Muscle layer of colon (tissue), 2 donors: Measurements from ENCODE around the gene RUFY1.
"Not testable (repeated sequence)": the region's sequence is repeated elsewhere in the genome, so short reads cannot be mapped to it uniquely, and the experiment has no call there.

Experiments used
- H3K27ac ChIP-seq: one replicate; pipeline ENCODE4 v1.7.0; 2013; ENCODE audit warnings: low read depth, mild to moderate bottlenecking, low read length, moderate library complexity
- H3K27me3 ChIP-seq, 2 donors: one replicate each; pipeline ENCODE4 v1.7.0; 2013; ENCODE audit warnings: low read length in 2 of 2, mild to moderate bottlenecking in 2 of 2; ENCODE audit not compliant: insufficient read depth in 2 of 2, control insufficient read depth in 1 of 2
- H3K36me3 ChIP-seq: one replicate; pipeline ENCODE4 v1.7.0; 2013; ENCODE audit warnings: mild to moderate bottlenecking, low read length; ENCODE audit not compliant: insufficient read depth
- H3K4me1 ChIP-seq: one replicate; pipeline ENCODE4 v1.7.0; 2013; ENCODE audit warnings: mild to moderate bottlenecking, low read length; ENCODE audit not compliant: insufficient read depth
- H3K4me3 ChIP-seq, 2 donors: one replicate each; pipeline ENCODE4 v1.7.0; 2013; ENCODE audit warnings: low read length in 2 of 2, low read depth in 1 of 2, mild to moderate bottlenecking in 1 of 2, moderate library complexity in 1 of 2
- H3K9ac ChIP-seq: one replicate; pipeline ENCODE4 v1.7.0; 2013; ENCODE audit warnings: low read length
- H3K9me3 ChIP-seq: one replicate; pipeline ENCODE4 v1.7.0; 2013; ENCODE audit warnings: mild to moderate bottlenecking, low read length
- donor health status: abdominal sarcoma.
- donor health status: Adenocarcinoma of cecum.

Gene RUFY1

DNA sequence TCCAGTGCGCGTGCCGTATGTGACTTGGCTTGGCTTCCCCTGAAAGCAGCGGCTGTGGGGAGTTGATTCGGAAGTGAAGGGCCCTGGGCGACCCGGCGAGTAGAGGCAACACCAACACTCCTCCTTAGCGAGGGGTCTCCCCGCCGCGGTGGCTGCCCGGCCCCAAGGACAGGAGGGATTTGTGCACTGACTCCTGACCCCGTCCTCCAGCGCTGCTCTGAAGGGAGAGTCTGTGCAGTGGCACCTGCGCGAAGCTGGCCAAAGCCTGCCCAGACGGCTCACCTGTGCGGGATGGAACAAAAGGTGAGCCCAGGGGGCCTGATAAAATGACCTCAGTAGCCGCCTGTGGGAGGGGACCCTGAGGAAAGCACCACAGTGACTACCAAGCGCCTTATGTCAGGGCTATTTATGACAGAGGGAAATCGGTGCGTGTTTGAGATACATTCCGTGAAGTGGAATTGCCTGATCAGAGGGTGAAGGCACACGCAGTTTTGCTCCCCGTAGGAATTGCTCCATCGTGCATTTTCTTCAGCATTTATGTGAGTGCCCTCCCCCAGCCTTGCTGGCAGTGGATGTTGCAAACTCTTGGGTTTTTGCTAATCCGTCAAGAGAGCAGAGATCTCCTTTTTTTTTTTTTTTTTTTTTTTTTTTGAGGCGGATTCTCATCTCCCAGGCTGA, 108.0 kb downstream of the RUFY1 start:
- not testable (repeated sequence) for H3K4me1 ChIP-seq, H3K9ac ChIP-seq, H3K36me3 ChIP-seq, H3K9me3 ChIP-seq, H3K27me3 ChIP-seq
- Histone ChIP-seq H3K4me3 (peak overlapping the region; percentile 40 to 59), H3K27ac (peak overlapping the region; percentile 53)
